Measurements from ENCODE around the gene SHMT2. TPM values are rescaled to one million over a fixed set of nuclear protein-coding genes. Genes with fewer than 3 reads are reported as not detected.

The SHMT2 gene
- 10 to 100 TPM; 64.9 to 89.4 (median 73.2) TPM for polyA plus RNA-seq (ENCODE audit: insufficient read depth in 1 of 5, insufficient read length in 5 of 5, low replicate concordance in 1 of 5)
- long read RNA-seq, donor 1, transcript SHMT2-201 (12 exons, 2,537 nt): major isoform, 21 of 23 reads
- long read RNA-seq, donor 1, partial matches to known transcripts: 0 of 23 reads
- long read RNA-seq, donor 1, other reads (novel, unspliced or antisense): 0 of 23 reads
- long read RNA-seq, donor 2, transcript SHMT2-201 (12 exons, 2,537 nt): major isoform, 13 of 15 reads
- long read RNA-seq, donor 2, partial matches to known transcripts: 0 of 15 reads
- long read RNA-seq, donor 2, other reads (novel, unspliced or antisense): 0 of 15 reads
- long read RNA-seq, donor 3, transcript SHMT2-201 (12 exons, 2,537 nt): major isoform, 11 of 22 reads
- long read RNA-seq, donor 3, partial matches to known transcripts: 5 of 22 reads
- long read RNA-seq, donor 3, other reads (novel, unspliced or antisense): 0 of 22 reads
- long read RNA-seq, donor 4, transcript SHMT2-201 (12 exons, 2,537 nt): major isoform, 12 of 19 reads
- long read RNA-seq, donor 4, partial matches to known transcripts: 6 of 19 reads
- long read RNA-seq, donor 4, other reads (novel, unspliced or antisense): 0 of 19 reads
- long read RNA-seq, donor 5, transcript SHMT2-201 (12 exons, 2,537 nt): major isoform, 18 of 38 reads
- long read RNA-seq, donor 5, partial matches to known transcripts: 18 of 38 reads
- long read RNA-seq, donor 5, other reads (novel, unspliced or antisense): 0 of 38 reads
- long read RNA-seq, donor 6, transcript SHMT2-201 (12 exons, 2,537 nt): major isoform, 13 of 71 reads
- long read RNA-seq, donor 6, partial matches to known transcripts: 18 of 71 reads
- long read RNA-seq, donor 6, other reads (novel, unspliced or antisense): 38 of 71 reads
- long read RNA-seq, donor 7, transcript SHMT2-201 (12 exons, 2,537 nt): major isoform, 18 of 19 reads
- long read RNA-seq, donor 7, partial matches to known transcripts: 0 of 19 reads
- long read RNA-seq, donor 7, other reads (novel, unspliced or antisense): 0 of 19 reads
- long read RNA-seq, donor 8, partial matches to known transcripts: 0 of 4 reads
- long read RNA-seq, donor 8, other reads (novel, unspliced or antisense): 0 of 4 reads

GRCh38 chr12:57229634-57230380, at the start of gene SHMT2:
TSS of gene SHMT2 (plus strand) at chr12:57229711. CDS start at chr12:57229779, 68 bp downstream.
- DNase-seq: peak; percentile 92 to 95

DNA sequence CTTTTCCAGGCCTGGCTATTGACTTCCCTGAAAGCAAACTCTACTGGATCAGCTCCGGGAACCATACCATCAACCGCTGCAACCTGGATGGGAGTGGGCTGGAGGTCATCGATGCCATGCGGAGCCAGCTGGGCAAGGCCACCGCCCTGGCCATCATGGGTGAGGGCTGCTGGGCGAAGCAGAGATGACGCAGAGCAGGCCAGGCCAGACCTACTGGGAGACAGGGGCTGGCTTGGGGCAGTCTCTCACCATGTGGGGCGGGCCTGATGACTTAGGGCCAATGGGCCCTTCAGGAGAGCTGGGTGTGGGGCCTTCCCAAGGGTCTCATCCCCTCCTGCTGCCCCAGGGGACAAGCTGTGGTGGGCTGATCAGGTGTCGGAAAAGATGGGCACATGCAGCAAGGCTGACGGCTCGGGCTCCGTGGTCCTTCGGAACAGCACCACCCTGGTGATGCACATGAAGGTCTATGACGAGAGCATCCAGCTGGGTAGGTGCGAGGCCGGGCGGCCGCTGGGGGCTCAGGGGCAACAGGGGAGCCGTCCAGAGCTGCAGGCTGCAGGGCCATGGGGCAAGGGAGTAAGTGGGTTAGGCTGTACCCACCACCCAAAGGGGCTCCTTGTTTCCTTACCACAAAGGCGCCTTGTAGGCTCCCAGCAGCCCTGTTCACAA, 49.1 kb upstream of the SHMT2 start:
- DNase-seq: no peak

DNA sequence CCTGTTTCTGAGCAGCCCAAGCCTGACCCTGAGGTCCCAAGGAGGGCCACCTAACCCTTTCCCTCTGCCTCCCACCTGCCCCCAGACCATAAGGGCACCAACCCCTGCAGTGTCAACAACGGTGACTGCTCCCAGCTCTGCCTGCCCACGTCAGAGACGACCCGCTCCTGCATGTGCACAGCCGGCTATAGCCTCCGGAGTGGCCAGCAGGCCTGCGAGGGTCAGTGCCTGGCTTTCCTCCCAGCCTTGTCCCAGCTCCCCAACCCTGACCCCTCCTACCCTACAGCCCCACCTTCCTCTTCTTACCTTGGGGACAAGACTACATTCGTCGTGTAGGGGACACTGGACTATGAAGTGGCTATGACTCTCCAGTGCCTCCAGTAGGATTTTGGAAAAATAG, 48.4 kb upstream of the SHMT2 start:
- no peak for DNase-seq

- DNase-seq: no peak
These were observed 47.9 kb upstream of the SHMT2 start for GRCh38 chr12:57181561-57182155.

- DNase-seq: peak; percentile 47 to 59
These were observed 46.5 kb upstream of the SHMT2 start for GRCh38 chr12:57182918-57183575.

DNA sequence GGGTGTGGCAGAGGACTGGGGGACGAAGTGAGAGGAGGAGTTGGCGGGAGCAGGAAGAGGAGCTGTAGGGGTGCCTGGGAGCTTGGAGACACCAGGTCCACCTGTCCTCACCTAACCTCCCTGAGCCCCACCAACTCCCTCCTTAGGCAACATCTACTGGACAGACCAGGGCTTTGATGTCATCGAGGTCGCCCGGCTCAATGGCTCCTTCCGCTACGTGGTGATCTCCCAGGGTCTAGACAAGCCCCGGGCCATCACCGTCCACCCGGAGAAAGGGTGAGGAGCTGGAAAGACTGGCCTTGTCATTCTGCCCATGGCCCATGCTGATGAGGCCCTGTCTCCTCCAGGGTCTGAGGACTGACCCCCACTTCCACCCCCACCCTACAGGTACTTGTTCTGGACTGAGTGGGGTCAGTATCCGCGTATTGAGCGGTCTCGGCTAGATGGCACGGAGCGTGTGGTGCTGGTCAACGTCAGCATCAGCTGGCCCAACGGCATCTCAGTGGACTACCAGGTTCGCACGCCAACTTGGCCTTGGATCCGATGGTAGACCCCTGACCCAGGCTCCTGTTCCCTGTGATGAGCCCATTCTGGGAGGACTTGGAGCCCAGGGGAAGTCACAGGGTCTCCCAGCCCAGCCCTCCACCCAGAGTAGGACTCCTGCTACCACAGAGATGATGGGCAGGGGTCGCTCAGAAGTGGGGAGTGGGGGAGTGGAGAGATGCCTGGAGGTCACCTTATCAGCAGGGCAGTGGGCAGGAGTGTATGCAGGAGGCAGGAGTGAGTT, 45.4 kb upstream of the SHMT2 start:
- no peak for DNase-seq

GRCh38 chr12:57185403-57185802, 44.1 kb upstream of the SHMT2 start:
- DNase-seq: no peak

- no peak for DNase-seq
These were observed 43.5 kb upstream of the SHMT2 start for GRCh38 chr12:57185906-57186508.

DNA sequence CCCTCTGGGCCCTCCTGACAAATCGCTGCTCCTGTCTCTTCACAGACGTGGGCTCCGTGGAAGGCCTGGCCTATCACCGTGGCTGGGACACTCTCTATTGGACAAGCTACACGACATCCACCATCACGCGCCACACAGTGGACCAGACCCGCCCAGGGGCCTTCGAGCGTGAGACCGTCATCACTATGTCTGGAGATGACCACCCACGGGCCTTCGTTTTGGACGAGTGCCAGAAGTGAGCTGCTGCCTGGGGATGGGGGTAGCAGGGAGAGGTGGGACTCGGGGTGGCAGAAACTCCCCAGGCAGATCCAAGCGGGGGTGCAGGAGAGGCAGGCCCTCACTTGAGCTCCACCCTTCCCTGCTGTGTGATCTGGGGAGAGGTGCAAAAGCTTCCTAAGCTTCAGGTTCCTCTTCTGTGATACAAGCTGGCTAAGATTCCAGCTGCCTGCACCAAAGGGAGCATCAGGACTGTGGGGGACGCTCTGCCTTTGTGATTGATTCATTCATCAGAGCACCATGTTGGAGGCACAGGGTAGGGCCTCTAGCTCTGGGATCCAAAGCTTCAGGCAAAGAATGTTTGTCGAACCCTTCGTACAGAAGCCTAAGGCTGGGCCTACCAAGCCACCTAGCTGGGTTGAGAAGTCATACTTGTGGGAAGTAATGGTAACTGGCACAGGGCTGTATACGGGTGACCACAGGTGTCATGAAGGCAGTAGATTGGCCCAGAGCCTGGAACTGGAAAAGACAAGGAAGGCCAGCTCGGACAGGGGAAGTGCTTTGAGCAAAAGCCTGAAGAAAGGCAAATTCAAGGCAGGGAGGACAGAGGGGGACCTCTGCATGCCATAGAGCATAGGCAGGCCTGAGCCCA, 42.1 kb upstream of the SHMT2 start:
- no peak for DNase-seq

DNA sequence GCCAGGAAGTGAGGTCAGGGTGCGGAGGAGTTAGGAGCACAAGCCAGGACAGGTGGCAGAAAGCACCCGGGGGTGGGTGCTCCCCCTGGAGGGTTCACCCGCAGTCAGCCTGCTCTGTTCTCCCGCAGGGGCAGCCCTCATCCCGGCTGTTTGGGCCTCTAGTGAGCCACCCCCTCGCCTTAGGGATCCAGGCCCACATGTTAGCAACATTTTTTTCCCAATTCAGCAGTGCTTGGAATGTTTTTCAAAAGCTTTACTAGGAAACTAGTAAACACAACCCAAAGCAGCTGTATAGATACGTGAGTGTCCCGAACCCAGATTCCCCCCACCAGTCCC, 41.5 kb upstream of the SHMT2 start:
- no peak for DNase-seq

- peak; percentile 54 to 63 for DNase-seq
These were observed 39.5 kb upstream of the SHMT2 start for GRCh38 chr12:57190037-57190436.

- no peak for DNase-seq
These were observed 38.7 kb upstream of the SHMT2 start for GRCh38 chr12:57190821-57191220.

DNA sequence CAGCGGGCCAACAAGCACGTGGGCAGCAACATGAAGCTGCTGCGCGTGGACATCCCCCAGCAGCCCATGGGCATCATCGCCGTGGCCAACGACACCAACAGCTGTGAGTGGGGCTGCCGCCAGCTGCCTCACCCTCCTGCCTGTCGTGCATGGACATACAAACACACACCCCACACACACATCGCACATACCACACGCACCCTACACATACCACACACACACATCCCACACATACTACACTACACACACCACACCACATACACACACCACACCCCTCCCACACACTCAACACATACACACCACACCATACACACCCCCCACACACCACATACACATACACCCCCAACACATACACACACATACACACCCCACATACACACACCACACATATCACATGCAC, 38.1 kb upstream of the SHMT2 start:
- no peak for DNase-seq

- DNase-seq: no peak
These were observed 36.6 kb upstream of the SHMT2 start for GRCh38 chr12:57192920-57193319.

DNA sequence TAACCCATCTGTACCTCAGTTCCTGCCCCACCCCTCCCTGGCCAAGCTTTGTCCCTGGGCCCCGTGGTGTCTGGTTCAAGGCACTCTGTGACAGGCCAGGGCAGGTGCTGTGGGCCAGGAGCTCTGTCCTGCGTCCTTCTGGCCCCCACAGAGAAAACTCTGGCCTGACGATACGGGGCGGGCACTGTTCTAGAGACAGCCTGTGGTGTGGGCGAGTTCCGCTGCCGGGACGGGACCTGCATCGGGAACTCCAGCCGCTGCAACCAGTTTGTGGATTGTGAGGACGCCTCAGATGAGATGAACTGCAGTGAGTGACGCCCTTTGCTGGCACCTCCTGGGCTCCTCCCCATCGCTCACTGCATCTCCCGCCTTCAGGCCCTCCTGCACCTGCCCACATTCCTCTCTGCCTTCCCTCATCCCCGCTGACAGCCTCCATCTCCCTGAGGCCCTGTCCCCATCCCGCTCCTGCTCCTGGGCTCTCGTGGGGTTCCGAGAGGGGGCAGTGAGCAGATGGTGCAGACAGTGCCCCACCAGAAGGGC, 35.7 kb upstream of the SHMT2 start:
- DNase-seq: no peak

GRCh38 chr12:57194253-57194652, 35.3 kb upstream of the SHMT2 start:
- no peak for DNase-seq

- no peak for DNase-seq
These were observed 34.3 kb upstream of the SHMT2 start for GRCh38 chr12:57195186-57195585.

All from right lung (tissue), 10 donors.